Activated naive CD8-positive, alpha-beta T cell treated with anti-CD3 and anti-CD28 coated beads, Interleukin-2, amount 50 U/mL, for 16 hours (primary cell): ENCODE measurements around the gene CPA4.

Experiments used
- DNase-seq: peaks from one replicate; pipeline ENCODE4 v3.0.0-alpha.2; 2020; ENCODE audit warnings: low read depth, low spot score

Gene CPA4

DNA sequence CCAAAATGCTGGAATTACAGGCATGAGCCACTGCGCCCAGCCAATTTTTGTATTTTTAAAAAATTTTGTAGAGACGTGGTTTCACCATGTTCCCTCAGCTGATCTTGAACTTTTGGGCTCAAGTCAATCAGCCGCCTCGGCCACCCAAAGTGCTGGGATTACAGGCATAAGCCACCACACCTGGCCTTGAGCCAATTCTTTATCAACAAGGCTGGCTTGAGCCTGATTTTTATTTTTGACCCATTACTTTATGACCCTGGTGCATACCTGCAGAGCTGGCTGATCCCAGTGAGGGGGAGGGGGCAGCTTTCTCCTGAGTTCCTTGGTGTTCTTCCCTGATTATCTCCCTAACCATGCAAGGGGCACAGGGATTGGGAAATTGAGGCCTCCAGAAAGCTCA lies 71.5 kb downstream of the CPA4 start:
- no peak for DNase-seq

DNA sequence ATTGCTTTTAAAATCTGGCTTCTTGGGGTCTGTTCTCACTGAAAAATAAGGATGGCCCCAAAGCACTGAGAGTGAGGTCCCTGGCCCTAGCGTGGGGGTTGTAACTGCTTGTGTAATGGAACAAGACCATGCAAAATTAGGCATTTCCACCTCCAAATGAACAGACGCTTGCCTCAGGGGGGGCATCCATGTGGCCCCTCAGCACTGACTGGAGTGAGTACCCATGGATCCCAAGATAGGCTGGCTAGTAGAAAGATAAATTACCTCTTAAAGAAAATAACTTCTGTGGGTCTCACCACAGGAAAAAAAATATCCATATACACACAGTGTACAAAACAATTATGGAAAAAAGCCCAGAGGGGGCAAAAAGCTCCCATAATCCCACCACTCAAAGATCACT lies 72.1 kb downstream of the CPA4 start:
- no peak for DNase-seq

DNA sequence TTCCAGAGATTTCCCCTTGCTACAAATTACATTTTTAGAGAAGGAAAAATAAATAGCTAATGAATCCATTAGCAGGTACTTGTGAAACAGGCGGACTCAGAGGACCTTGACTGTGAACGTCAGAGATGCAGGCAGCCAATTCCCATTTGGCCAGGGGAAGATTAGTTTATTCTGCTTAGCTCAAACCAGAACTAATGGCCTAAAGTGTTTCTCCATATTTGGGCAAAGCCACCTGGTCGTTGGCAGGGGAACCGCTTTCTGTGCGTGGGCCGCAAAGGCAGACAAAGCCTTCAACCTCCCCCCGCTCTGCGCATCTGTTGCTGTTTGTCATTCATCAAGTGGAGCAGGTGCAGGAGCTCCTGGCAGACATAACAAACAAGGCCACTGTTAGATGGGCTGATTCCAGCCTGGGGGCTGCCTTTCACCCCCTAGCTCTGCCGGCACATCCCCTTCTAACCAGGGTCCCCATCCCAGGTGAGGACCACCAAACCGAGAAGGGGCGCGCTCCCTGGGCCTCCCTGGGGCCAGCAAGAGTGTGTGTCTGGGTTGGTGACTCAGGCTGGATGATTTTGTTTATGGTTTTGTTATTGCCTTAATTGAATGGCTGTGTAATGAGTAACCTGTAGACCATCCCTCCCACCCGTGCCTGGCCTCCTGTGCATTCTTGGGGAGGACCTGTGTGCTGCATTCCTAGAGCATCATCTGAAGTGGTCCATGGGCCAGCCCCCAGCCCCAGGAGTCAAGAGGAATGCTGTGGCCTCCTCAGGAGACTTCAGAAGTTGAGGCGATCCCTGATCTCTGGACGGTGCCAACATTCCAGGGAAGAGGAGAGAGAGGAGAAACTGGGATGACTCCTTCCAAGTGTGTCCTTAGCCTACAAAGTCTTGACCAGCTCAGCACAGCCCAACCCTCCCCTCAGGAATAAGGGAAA lies 72.8 kb downstream of the CPA4 start:
- DNase-seq: no peak

DNA sequence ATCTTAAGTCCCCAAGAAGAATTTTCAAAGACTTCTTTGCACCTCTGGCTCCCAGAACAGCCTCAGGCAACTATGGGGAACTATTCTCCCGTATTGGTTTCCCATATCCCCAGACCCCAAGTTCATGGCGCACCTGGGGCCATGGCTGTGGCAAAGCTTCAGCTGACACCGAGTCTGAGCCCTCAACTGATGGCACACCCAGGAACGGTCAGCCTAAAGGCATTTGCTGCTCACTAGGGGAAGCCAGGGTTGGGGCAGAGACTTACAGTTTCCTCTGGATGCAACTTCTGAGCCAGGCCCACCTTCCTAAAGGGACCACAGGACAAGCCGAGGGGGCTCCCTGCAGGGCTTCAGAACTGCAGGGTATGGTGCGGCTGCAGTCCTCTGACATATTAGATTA lies 73.6 kb downstream of the CPA4 start:
- DNase-seq: no peak

DNA sequence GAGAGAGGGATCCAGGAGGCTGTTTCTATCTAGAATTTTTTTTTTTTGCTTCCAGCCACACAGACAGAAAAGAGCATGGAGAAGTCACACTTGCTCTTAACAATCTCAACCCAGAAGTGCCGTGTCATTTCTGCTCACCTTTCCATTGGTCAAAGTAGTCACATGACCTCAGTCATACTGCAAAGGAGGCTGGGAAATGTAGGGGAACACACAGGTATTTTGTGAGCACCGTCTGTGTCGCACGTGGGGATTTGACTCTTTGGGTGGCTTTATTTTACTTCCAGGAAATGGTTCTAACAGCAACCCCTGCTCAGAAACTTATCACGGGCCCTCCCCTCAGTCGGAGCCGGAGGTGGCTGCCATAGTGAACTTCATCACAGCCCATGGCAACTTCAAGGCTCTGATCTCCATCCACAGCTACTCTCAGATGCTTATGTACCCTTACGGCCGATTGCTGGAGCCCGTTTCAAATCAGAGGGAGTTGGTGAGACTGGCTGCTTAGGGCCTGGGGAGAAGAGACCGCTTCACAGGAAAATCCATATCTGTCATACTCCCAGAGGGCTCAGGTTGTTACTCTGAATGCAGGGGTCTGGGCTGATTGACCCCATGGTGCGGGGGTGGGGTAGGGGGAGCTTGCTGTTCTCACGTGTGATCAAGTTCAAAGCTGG lies 74.3 kb downstream of the CPA4 start:
- no peak for DNase-seq

DNA sequence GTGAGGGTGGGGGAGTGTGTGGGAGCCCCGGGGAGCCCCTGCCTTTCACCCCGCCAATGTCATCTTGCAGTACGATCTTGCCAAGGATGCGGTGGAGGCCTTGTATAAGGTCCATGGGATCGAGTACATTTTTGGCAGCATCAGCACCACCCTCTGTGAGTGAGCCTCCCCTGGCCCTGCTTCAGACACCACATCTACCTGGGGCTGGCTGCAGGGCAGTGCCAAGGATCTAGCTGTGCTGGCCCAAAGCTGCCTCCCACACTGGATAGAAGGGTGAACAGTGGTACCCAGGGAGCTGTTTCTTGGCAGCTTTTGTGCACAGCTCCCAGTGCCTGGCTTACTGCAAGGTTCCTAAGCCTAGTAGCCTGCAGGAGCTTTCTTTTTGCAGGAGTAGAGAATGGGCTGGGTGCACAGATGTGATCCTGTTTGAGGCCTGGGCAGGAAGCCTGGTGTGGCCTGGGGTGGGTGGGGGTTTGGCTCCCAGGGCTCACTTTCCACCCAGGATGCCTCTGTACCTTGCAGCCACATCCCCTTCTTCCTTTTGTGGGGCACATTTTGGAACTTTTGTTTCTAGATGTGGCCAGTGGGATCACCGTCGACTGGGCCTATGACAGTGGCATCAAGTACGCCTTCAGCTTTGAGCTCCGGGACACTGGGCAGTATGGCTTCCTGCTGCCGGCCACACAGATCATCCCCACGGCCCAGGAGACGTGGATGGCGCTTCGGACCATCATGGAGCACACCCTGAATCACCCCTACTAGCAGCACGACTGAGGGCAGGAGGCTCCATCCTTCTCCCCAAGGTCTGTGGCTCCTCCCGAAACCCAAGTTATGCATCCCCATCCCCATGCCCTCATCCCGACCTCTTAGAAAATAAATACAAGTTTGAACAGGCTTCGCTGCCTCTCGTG lies 75.1 kb downstream of the CPA4 start:
- DNase-seq: no peak

DNA sequence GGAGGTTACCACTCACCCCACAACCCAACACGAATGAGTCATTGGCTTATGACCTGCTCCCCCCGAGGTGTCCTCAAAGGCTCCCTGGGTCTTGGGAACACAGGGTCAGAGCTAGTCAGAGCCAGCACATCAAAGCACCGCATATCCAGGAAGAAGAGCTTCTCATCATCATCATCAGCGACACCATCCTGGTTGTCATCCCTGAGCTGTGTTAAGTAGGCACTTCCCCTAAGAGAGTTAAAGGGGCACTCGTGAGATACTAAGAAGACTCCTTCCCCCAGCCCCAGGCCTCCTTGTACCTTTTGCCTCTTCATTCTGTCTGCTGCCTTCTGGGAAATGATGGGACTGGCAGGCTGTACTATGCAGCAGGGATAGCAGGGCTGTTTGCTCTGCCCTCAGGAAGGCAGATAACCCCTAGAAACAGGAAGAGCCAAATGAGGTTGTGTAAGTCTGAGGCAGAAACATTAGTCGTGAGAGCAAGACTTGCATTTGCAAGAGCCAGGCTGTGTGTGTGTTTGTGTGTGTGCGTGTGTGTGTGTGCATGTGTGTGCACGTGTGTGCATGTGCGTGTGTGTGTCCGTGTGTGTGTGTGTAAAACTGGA lies 76.2 kb downstream of the CPA4 start:
- DNase-seq: no peak

DNA sequence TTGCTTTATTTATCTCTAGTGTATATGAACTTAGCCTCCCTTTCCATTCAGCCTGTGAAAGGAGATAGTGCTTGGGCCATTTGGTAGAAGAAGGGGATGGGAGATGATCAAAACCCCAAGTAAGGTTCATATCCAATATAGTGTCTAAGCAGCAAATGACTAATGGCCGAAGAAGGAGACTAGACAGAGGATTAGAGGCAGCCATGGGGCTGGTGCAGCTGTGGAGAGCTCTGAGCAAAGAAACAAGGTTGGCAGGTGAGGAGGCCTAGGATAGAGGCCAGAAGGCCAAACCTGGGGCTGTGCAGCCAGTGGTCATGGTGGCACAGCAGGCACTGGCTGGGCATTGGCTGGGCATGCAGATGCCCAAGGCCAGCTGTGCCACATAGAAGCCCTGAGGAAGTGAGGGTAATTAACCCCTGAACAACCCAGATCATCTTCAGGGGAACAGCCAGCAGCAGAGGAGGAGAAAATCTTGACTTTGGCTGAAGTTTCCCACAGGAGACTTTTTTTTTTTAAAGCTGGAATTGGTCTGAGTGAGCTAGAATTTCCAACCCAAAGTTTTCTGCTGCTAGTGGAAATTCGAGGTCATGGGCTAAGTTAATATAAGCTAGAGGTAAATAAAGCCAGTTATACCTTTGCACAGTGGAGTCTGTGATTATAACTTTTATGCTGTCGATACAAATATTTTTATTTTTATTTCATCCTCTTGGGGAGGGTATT lies 77.0 kb downstream of the CPA4 start:
- no peak for DNase-seq

DNA sequence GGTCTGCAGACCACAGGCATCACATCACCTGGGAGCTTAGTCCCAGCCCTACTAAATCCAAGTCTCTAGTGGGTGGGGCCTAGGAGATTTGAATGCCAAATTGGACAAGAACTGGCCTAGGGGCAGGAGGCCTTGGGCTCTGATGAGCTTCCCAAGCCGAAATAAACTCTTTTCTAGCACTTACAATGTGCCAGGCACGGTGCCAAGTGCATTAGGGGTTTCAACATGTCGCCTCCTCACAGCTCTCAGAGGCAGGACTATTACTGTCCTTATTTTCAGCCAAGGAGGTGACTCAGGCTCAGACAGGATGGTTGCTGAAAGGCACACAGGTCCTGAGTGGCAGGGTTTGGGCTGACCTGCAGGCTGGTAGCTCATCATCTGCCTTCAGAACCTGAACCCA lies 78.1 kb downstream of the CPA4 start:
- no peak for DNase-seq

DNA sequence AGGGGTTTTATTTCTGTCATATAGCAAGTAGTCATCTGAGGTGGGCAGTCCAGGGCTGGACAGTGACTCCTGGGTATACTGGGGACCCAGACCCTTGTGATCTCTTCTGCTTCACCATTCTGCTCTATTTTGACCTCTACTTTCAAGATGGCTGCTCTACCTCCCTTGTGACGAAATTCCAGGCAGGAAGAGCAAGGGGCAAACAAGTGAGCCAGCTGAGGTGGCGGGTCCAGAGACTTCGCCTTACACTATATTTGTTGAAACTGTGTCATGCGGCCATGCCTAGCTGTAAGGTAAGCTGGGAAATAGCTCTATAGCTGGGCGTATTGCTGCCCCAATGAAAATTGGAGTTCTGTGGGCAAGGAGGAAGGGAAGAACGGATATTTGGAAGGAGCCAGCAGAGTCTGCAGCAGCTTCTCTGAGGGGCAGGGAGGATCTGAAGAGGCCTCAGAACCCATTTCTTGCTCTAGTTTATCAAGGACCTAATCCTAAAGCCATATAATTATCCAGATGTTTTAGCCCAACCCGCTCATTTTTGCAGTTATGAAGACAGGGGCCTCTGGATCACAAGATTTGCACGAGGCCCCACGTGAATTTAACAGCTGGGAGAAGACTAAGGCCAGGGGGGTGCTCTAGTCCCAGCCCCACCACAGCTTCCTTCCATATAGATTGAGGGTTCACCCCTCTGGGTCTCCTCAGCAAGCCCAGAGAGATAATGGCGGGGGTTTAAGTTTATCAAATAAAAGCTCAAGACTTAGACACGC lies 79.6 kb downstream of the CPA4 start:
- DNase-seq: no peak
